ENCODE data around the gene TOM1L2. TPM values are rescaled to one million over a fixed set of nuclear protein-coding genes. Genes with fewer than 3 reads are reported as not detected.

Gene TOM1L2
- total RNA-seq, 4 donors from 2014 or later, result 15.6 to 85.9 (median 34.9) TPM

DNA sequence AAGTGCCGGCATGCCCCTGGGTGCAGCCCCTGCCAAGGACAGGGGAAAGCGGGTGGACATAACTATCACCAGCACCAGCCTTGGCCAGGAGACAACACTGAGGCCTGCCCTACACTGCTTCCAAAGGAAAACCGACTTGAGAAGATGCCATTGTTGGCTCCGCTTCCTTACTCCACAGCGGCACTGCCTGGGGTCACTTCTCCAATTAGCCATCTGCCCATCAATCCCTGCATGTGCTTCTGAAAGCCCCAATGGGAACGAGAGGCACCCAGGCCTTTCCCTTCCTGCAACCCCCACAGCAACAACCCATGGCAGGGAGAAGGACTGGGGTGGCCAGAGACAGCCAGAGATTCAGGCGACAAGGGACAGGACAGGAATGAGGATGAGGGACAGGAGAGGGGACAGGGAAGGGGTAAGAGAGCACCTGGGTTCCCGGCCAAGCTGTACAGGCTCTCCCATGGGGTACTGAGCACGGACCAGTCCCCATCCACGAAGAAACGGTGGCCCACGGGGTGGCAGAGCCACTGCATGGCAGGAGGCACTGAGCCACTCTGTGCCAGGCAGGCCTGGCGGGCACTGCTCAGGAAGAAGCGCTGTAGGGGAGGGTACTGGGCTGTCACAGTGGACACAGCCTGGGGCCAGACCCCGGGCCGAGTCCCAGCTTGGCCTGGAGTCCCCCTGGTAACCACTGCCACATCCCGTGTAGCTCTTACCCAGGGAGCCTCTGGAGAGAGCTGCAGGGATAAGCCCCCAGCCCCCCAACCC is 156.6 kb downstream of the TOM1L2 start:
- Histone ChIP-seq H3K27me3 (no peaks in the 10 kb centered on the region), H3K4me1 (peaks cover 6 to 10% of the 10 kb centered on the region in 2 donors), H3K36me3 (no peaks in the 10 kb centered on the region), H3K27ac (no peak overlapping the region), H3K9me3 (no peaks in the 10 kb centered on the region), H3K4me3 (no peak overlapping the region)
- intact Hi-C loops (cut with DNase I; ENCODE audit: low total_unique reads), result loop anchor here (5.0 kb wide), 1 partner anchor 37 kb away; no protein-coding TSS in a partner anchor
- TF ChIP-seq, protein P1, sequence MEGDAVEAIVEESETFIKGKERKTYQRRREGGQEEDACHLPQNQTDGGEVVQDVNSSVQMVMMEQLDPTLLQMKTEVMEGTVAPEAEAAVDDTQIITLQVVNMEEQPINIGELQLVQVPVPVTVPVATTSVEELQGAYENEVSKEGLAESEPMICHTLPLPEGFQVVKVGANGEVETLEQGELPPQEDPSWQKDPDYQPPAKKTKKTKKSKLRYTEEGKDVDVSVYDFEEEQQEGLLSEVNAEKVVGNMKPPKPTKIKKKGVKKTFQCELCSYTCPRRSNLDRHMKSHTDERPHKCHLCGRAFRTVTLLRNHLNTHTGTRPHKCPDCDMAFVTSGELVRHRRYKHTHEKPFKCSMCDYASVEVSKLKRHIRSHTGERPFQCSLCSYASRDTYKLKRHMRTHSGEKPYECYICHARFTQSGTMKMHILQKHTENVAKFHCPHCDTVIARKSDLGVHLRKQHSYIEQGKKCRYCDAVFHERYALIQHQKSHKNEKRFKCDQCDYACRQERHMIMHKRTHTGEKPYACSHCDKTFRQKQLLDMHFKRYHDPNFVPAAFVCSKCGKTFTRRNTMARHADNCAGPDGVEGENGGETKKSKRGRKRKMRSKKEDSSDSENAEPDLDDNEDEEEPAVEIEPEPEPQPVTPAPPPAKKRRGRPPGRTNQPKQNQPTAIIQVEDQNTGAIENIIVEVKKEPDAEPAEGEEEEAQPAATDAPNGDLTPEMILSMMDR (IDR thresholded peaks at IDR 0.05), result no peak
- no peak for TF ChIP-seq POLR2A (IDR thresholded peaks at IDR 0.05)
- no peak for DNase-seq

DNA sequence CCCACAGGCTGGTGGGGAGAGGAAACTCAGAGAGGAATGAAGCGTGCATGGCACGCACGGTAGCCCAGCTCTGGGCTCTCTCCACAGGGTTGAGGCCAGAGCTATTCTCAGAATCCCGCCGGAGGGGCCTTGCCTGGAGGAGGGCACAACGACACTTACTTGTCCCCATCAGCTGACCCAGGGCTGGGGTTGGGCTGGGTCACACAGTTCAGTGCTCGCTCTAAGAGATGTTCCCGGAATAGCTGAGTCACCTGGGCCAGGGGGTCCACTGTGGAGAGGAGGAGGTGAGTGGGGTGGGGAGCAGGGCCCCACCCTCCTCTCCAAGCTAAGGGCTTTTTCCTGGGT is 157.2 kb downstream of the TOM1L2 start:
- H3K9me3 ChIP-seq, result no peaks in the 10 kb centered on the region
- H3K4me1 ChIP-seq, result peaks cover 6 to 13% of the 10 kb centered on the region in 2 donors
- no peak overlapping the region for H3K27ac ChIP-seq
- H3K27me3 ChIP-seq, result no peaks in the 10 kb centered on the region
- no peak overlapping the region for H3K4me3 ChIP-seq
- TF ChIP-seq POLR2A (IDR thresholded peaks at IDR 0.05), result no peak
- TF ChIP-seq, protein P1 (IDR thresholded peaks at IDR 0.05), result no peak
- H3K36me3 ChIP-seq, result no peaks in the 10 kb centered on the region
- intact Hi-C loops (cut with DNase I; ENCODE audit: low total_unique reads), result loop anchor here (5.0 kb wide), 1 partner anchor 37 kb away; no protein-coding TSS in a partner anchor
- no peak for DNase-seq

DNA sequence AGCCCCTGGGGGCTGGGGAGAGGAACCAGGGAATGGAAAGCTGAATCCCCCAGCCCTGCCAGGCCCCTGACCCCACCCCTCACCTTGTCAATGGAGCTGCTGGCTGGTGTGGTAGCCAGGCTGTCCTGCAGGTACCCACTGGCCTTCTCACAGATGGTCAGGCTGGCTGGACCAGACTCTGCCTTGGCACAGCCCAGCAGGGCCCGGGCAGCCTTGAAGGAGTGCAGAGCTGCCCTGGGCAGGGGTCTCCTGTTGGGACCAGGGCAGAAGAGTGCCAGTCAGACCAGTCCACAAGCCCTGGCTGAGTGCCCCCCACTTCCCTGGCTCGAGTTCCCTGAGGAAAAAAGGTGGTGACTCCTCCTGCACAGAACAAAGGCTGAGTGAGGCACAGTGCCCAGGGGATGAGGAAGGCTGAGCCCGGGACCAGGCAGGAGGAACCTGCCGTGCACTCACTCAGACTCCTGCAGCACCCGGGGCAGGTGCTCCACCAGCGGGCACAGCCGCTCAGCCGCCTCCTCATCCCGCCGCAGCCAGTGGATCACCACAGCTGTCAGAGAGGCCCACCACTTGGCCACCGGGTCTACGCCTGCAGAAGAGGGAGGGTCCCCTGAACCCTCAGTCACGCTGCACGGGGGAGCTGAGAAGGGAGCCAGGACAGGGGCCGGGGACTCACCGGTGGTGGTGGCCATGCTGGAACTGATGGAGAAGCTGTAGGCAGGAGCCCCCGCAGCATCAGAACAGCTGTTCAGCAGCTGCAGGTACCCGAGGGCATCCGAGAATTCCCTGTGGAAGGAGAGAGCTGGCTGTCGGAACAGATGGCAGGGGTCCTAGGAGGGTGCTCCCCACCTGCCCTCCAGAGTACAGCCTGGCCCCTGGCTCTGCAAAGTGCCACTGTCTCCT is 157.8 kb downstream of the TOM1L2 start:
- peaks cover 6 to 20% of the 10 kb centered on the region in 2 donors for H3K4me1 ChIP-seq
- no peak for TF ChIP-seq POLR2A (IDR thresholded peaks at IDR 0.05)
- TF ChIP-seq, protein P1 (IDR thresholded peaks at IDR 0.05), result no peak
- no peak for DNase-seq
- no peaks in the 10 kb centered on the region for H3K27me3 ChIP-seq
- H3K36me3 ChIP-seq, result no peaks in the 10 kb centered on the region
- H3K4me3 ChIP-seq, result no peak overlapping the region
- intact Hi-C loops (cut with DNase I; ENCODE audit: low total_unique reads), result loop anchor here (5.0 kb wide), 1 partner anchor 38 kb away; no protein-coding TSS in a partner anchor
- no peaks in the 10 kb centered on the region for H3K9me3 ChIP-seq
- no peak overlapping the region for H3K27ac ChIP-seq

DNA sequence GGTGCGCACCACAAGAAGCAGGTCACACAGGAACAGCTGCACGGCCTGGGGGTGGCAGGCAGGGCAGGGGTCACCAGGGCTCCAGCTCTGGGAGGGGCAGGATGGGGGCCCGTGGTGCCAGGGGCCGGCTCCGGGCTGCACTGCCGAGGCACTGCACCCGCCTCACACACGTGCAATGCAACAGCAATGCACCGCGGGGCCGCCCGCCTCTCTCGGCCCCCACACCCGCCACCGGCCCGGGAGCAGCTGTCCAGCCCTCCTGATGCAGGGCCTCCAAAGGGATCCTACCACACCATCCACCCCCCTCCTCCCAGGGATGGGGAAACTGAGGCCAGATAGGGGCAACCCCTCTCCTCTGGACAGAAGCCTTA is 158.5 kb downstream of the TOM1L2 start:
- Histone ChIP-seq H3K9me3 (no peaks in the 10 kb centered on the region), H3K36me3 (no peaks in the 10 kb centered on the region), H3K4me3 (no peak overlapping the region), H3K27ac (no peak overlapping the region), H3K4me1 (peaks cover 6 to 21% of the 10 kb centered on the region in 2 donors), H3K27me3 (no peaks in the 10 kb centered on the region)
- DNase-seq, result no peak
- intact Hi-C loops (cut with DNase I; ENCODE audit: low total_unique reads), result loop anchor here (2.0 kb wide), 1 partner anchor 47 kb away; no protein-coding TSS in a partner anchor
- no peak for TF ChIP-seq POLR2A (IDR thresholded peaks at IDR 0.05)
- TF ChIP-seq, protein P1 (IDR thresholded peaks at IDR 0.05), result no peak

Measured in uterus (tissue), 4 donors.